ENCODE data around the gene PLB1.

GRCh38 chr2:28451793-28452533, 43.9 kb upstream of the PLB1 start:
- TF ChIP-seq, protein P1, sequence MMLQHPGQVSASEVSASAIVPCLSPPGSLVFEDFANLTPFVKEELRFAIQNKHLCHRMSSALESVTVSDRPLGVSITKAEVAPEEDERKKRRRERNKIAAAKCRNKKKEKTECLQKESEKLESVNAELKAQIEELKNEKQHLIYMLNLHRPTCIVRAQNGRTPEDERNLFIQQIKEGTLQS (CRISPR knock-in tag; conservative IDR thresholded peaks at IDR 0.05), result no peak
- TF ChIP-seq CTCF (IDR thresholded peaks at IDR 0.05), result no peak
- TF ChIP-seq, protein P2, sequence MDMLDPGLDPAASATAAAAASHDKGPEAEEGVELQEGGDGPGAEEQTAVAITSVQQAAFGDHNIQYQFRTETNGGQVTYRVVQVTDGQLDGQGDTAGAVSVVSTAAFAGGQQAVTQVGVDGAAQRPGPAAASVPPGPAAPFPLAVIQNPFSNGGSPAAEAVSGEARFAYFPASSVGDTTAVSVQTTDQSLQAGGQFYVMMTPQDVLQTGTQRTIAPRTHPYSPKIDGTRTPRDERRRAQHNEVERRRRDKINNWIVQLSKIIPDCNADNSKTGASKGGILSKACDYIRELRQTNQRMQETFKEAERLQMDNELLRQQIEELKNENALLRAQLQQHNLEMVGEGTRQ (CRISPR knock-in tag; IDR thresholded peaks at IDR 0.05), result no peak
- TF ChIP-seq, protein P3, sequence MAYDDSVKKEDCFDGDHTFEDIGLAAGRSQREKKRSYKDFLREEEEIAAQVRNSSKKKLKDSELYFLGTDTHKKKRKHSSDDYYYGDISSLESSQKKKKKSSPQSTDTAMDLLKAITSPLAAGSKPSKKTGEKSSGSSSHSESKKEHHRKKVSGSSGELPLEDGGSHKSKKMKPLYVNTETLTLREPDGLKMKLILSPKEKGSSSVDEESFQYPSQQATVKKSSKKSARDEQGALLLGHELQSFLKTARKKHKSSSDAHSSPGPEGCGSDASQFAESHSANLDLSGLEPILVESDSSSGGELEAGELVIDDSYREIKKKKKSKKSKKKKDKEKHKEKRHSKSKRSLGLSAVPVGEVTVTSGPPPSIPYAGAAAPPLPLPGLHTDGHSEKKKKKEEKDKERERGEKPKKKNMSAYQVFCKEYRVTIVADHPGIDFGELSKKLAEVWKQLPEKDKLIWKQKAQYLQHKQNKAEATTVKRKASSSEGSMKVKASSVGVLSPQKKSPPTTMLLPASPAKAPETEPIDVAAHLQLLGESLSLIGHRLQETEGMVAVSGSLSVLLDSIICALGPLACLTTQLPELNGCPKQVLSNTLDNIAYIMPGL (CRISPR knock-in tag; IDR thresholded peaks at IDR 0.05), result peak; percentile 44; the same call in 1 of the 2 replicates
- no peak for TF ChIP-seq SP1 (CRISPR knock-in tag; conservative IDR thresholded peaks at IDR 0.05)
- TF ChIP-seq TEAD4 (CRISPR knock-in tag; IDR thresholded peaks at IDR 0.05), result no peak
- TF ChIP-seq ZBTB43 (CRISPR knock-in tag; IDR thresholded peaks at IDR 0.05), result no peak
- TF ChIP-seq FOXK1 (CRISPR knock-in tag; IDR thresholded peaks at IDR 0.05), result no peak
- TF ChIP-seq NR1H2 (CRISPR knock-in tag; IDR thresholded peaks at IDR 0.05), result no peak
- no peak for TF ChIP-seq SMAD4 (CRISPR knock-in tag; IDR thresholded peaks at IDR 0.05)
- no peak for TF ChIP-seq NR2C2 (CRISPR knock-in tag; IDR thresholded peaks at IDR 0.05)
